ENCODE measurements around the gene MSGN1. TPM values are rescaled to one million over a fixed set of nuclear protein-coding genes. Genes with fewer than 3 reads are reported as not detected.

MSGN1 gene
- total RNA-seq, 1 donor from 2014 or later: not detected

- H3K36me3 Mint-ChIP-seq (ENCODE audit: low read depth): no peaks in the 10 kb centered on the region
- H3K9me3 Mint-ChIP-seq: no peaks in the 10 kb centered on the region
- no peak overlapping the region for H3K4me3 Mint-ChIP-seq (ENCODE audit: low read depth)
- no peaks in the 10 kb centered on the region for H3K4me1 Mint-ChIP-seq (ENCODE audit: low read depth)
- no peak overlapping the region for H3K27ac Mint-ChIP-seq
- intact Hi-C loops (cut with micrococcal nuclease): no loop called here
- DNase-seq (ENCODE audit: low spot score): no peak
- peaks cover 38% of the 10 kb centered on the region for H3K27me3 Mint-ChIP-seq (ENCODE audit: low read depth)
Measured at GRCh38 chr2:17835516-17835915, 19.3 kb downstream of the MSGN1 start.

DNA sequence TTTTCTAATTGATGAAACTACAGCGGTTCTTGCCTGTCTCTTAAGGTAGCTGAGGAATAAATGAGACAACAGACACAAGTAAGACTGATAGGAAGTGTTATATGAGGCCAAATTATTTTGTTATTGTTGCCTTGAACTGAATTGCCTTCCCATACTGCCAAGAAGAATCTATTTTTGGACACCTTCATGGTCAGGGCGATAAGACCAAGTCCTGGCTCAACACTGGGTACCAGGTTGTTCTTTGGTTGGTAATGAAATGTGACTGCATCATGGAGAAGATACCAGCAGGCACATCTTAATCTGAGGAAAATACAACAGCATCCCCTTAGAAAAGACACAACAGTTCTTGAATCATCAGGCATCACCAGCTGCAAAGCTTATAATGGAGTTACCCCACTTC is 23.7 kb downstream of the MSGN1 start:
- no peak overlapping the region for H3K27ac Mint-ChIP-seq
- no peak for DNase-seq (ENCODE audit: low spot score)
- H3K36me3 Mint-ChIP-seq (ENCODE audit: low read depth): no peaks in the 10 kb centered on the region
- no peaks in the 10 kb centered on the region for H3K9me3 Mint-ChIP-seq
- intact Hi-C loops (cut with micrococcal nuclease): no loop called here
- peaks cover 21% of the 10 kb centered on the region for H3K27me3 Mint-ChIP-seq (ENCODE audit: low read depth)
- no peak overlapping the region for H3K4me3 Mint-ChIP-seq (ENCODE audit: low read depth)
- H3K4me1 Mint-ChIP-seq (ENCODE audit: low read depth): no peaks in the 10 kb centered on the region

- intact Hi-C loops (cut with micrococcal nuclease): no loop called here
- Mint-ChIP-seq H3K4me3 (ENCODE audit: low read depth) (no peak overlapping the region), H3K4me1 (ENCODE audit: low read depth) (no peaks in the 10 kb centered on the region), H3K27me3 (ENCODE audit: low read depth) (peaks cover 12% of the 10 kb centered on the region), H3K36me3 (ENCODE audit: low read depth) (no peaks in the 10 kb centered on the region), H3K9me3 (no peaks in the 10 kb centered on the region), H3K27ac (no peak overlapping the region)
- DNase-seq (ENCODE audit: low spot score): no peak
Measured at GRCh38 chr2:17843457-17843856, 27.2 kb downstream of the MSGN1 start.

GRCh38 chr2:17845806-17846205 is 29.5 kb downstream of the MSGN1 start:
- DNase-seq (ENCODE audit: low spot score): no peak
- no peak overlapping the region for H3K27ac Mint-ChIP-seq
- no peaks in the 10 kb centered on the region for H3K36me3 Mint-ChIP-seq (ENCODE audit: low read depth)
- intact Hi-C loops (cut with micrococcal nuclease): no loop called here
- H3K4me3 Mint-ChIP-seq (ENCODE audit: low read depth): no peak overlapping the region
- H3K4me1 Mint-ChIP-seq (ENCODE audit: low read depth): no peaks in the 10 kb centered on the region
- H3K27me3 Mint-ChIP-seq (ENCODE audit: low read depth): peaks cover 5% of the 10 kb centered on the region
- no peaks in the 10 kb centered on the region for H3K9me3 Mint-ChIP-seq

GRCh38 chr2:17846676-17847075 is 30.4 kb downstream of the MSGN1 start:
- Mint-ChIP-seq H3K4me1 (ENCODE audit: low read depth) (no peaks in the 10 kb centered on the region), H3K36me3 (ENCODE audit: low read depth) (no peaks in the 10 kb centered on the region), H3K4me3 (ENCODE audit: low read depth) (no peak overlapping the region), H3K9me3 (no peaks in the 10 kb centered on the region), H3K27me3 (ENCODE audit: low read depth) (peaks cover 5% of the 10 kb centered on the region), H3K27ac (no peak overlapping the region)
- DNase-seq (ENCODE audit: low spot score): no peak
- intact Hi-C loops (cut with micrococcal nuclease): no loop called here

- Mint-ChIP-seq H3K36me3 (ENCODE audit: low read depth) (no peaks in the 10 kb centered on the region), H3K27ac (no peak overlapping the region), H3K4me1 (ENCODE audit: low read depth) (no peaks in the 10 kb centered on the region), H3K9me3 (no peaks in the 10 kb centered on the region), H3K4me3 (ENCODE audit: low read depth) (no peak overlapping the region), H3K27me3 (ENCODE audit: low read depth) (peaks cover 5% of the 10 kb centered on the region)
- intact Hi-C loops (cut with micrococcal nuclease): no loop called here
- no peak for DNase-seq (ENCODE audit: low spot score)
Measured at GRCh38 chr2:17847236-17847635, 31.0 kb downstream of the MSGN1 start.

DNA sequence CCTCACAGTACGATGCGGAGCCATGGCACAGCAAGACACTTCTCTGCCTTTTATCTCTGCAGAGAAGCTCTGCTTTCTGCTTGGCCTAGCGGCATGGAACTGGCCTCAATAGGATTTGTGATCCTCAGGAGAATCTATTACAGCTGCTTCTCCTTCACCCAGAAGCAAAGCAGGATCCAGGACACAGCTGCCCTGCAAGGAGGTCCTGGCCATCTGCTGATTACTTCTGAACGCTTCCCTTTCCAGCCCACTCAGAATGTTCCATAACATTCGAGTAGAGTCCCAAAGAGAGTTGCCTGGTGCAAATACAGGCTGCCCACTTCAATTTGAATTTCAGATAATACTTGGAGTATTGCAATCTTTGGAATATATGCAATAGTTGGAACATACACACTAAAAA is 33.0 kb downstream of the MSGN1 start:
- H3K4me1 Mint-ChIP-seq (ENCODE audit: low read depth): no peaks in the 10 kb centered on the region
- DNase-seq (ENCODE audit: low spot score): no peak
- no peaks in the 10 kb centered on the region for H3K27me3 Mint-ChIP-seq (ENCODE audit: low read depth)
- no peaks in the 10 kb centered on the region for H3K36me3 Mint-ChIP-seq (ENCODE audit: low read depth)
- intact Hi-C loops (cut with micrococcal nuclease): no loop called here
- H3K9me3 Mint-ChIP-seq: no peaks in the 10 kb centered on the region
- no peak overlapping the region for H3K27ac Mint-ChIP-seq
- H3K4me3 Mint-ChIP-seq (ENCODE audit: low read depth): no peak overlapping the region

DNA sequence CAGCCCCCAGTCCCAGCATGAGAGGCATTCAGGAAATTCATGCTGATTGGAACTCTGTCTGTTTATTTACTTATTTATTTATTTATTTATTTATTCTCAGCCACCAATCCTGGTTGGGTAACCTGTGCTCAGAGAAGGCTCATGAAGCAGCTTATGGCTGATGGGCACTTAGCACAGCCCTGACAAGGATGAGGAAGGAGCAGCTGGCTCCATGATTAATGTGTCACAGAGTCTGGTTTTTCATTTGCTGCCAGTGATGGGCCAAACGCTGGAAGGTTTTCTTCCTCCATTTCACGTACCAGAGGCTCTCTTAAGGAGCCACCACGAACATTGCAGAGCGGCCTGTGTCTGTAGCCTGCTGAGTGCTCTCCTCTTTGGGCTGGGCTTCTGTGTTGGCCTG is 33.9 kb downstream of the MSGN1 start:
- H3K9me3 Mint-ChIP-seq: no peaks in the 10 kb centered on the region
- H3K36me3 Mint-ChIP-seq (ENCODE audit: low read depth): no peaks in the 10 kb centered on the region
- intact Hi-C loops (cut with micrococcal nuclease): loop anchor here (5.0 to 10.0 kb wide), 2 partner anchors 297 to 525 kb away; no protein-coding TSS in a partner anchor
- H3K27me3 Mint-ChIP-seq (ENCODE audit: low read depth): no peaks in the 10 kb centered on the region
- no peak for DNase-seq (ENCODE audit: low spot score)
- no peak overlapping the region for H3K4me3 Mint-ChIP-seq (ENCODE audit: low read depth)
- H3K4me1 Mint-ChIP-seq (ENCODE audit: low read depth): no peaks in the 10 kb centered on the region
- H3K27ac Mint-ChIP-seq: no peak overlapping the region

GRCh38 chr2:17851731-17852585 is 35.7 kb downstream of the MSGN1 start:
- H3K27me3 Mint-ChIP-seq (ENCODE audit: low read depth): peaks cover 2% of the 10 kb centered on the region
- H3K36me3 Mint-ChIP-seq (ENCODE audit: low read depth): no peaks in the 10 kb centered on the region
- H3K4me1 Mint-ChIP-seq (ENCODE audit: low read depth): no peaks in the 10 kb centered on the region
- no peak overlapping the region for H3K4me3 Mint-ChIP-seq (ENCODE audit: low read depth)
- no peak overlapping the region for H3K27ac Mint-ChIP-seq
- intact Hi-C loops (cut with micrococcal nuclease): loop anchor here (5.0 to 10.0 kb wide), 2 partner anchors 295 to 523 kb away; no protein-coding TSS in a partner anchor
- H3K9me3 Mint-ChIP-seq: no peaks in the 10 kb centered on the region
- DNase-seq (ENCODE audit: low spot score): peak; percentile 11

GRCh38 chr2:17853799-17854198 is 37.5 kb downstream of the MSGN1 start:
- Mint-ChIP-seq H3K9me3 (no peaks in the 10 kb centered on the region), H3K4me1 (ENCODE audit: low read depth) (no peaks in the 10 kb centered on the region), H3K36me3 (ENCODE audit: low read depth) (no peaks in the 10 kb centered on the region), H3K27me3 (ENCODE audit: low read depth) (peaks cover 8% of the 10 kb centered on the region), H3K27ac (no peak overlapping the region), H3K4me3 (ENCODE audit: low read depth) (no peak overlapping the region)
- no peak for DNase-seq (ENCODE audit: low spot score)
- intact Hi-C loops (cut with micrococcal nuclease): loop anchor here (5.0 to 10.0 kb wide), 2 partner anchors 294 to 521 kb away; no protein-coding TSS in a partner anchor

DNA sequence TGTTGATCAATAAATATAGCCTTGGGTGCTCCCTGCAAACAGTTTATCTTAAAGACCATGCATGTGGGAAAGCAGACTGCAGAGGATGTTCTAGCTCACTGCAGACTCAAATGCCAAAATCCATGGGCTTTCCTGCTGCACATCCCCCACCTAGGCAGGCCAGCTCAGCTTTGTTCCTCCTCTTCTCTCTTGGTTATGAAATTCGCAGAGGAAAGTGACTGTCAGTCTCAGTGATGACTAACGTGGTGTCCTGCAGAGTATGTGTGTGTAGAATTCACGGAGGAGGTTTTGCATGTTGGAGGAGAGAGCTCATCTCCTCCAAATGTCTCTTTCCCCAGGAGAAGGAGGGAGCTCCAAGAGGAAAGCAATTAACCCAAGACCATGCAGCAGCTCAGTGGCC is 40.8 kb downstream of the MSGN1 start:
- intact Hi-C loops (cut with micrococcal nuclease): loop anchor here (10.0 kb wide), 1 partner anchor 518 kb away; no protein-coding TSS in a partner anchor
- no peaks in the 10 kb centered on the region for H3K4me1 Mint-ChIP-seq (ENCODE audit: low read depth)
- peaks cover 8% of the 10 kb centered on the region for H3K27me3 Mint-ChIP-seq (ENCODE audit: low read depth)
- H3K9me3 Mint-ChIP-seq: no peaks in the 10 kb centered on the region
- no peak overlapping the region for H3K4me3 Mint-ChIP-seq (ENCODE audit: low read depth)
- no peak overlapping the region for H3K27ac Mint-ChIP-seq
- H3K36me3 Mint-ChIP-seq (ENCODE audit: low read depth): no peaks in the 10 kb centered on the region
- no peak for DNase-seq (ENCODE audit: low spot score)

- Mint-ChIP-seq H3K27me3 (ENCODE audit: low read depth) (peaks cover 8% of the 10 kb centered on the region), H3K27ac (no peak overlapping the region), H3K36me3 (ENCODE audit: low read depth) (no peaks in the 10 kb centered on the region), H3K9me3 (no peaks in the 10 kb centered on the region), H3K4me1 (ENCODE audit: low read depth) (no peaks in the 10 kb centered on the region), H3K4me3 (ENCODE audit: low read depth) (no peak overlapping the region)
- intact Hi-C loops (cut with micrococcal nuclease): loop anchor here (10.0 kb wide), 1 partner anchor 517 kb away; no protein-coding TSS in a partner anchor
- DNase-seq (ENCODE audit: low spot score): no peak
Measured at GRCh38 chr2:17858064-17858463, 41.8 kb downstream of the MSGN1 start.

GRCh38 chr2:17863539-17863938 is 47.3 kb downstream of the MSGN1 start:
- Mint-ChIP-seq H3K27me3 (ENCODE audit: low read depth) (peaks cover under 1% of the 10 kb centered on the region), H3K9me3 (no peaks in the 10 kb centered on the region), H3K4me3 (ENCODE audit: low read depth) (no peak overlapping the region), H3K36me3 (ENCODE audit: low read depth) (no peaks in the 10 kb centered on the region), H3K4me1 (ENCODE audit: low read depth) (no peaks in the 10 kb centered on the region), H3K27ac (no peak overlapping the region)
- DNase-seq (ENCODE audit: low spot score): no peak
- intact Hi-C loops (cut with micrococcal nuclease): no loop called here

Measured in activated T-helper 2 cell treated with anti-CD3 and anti-CD28 coated beads, Interferon-gamma antibody, Interleukin-2, Interleukin-4, amounts not matched to agents 10 μg/mL and 5 μg/mL and 100 μg/mL, durations not matched to agents 14 hours and 24 hours and 36 hours (primary cell).